HEK293 (cell line): ENCODE results near the gene CENPP.

Source experiments
- CTCF ChIA-PET: fragments of 350-600 bp; formaldehyde crosslinking; extraction: SDS; loops from one replicate; lab custom pipeline; 2021; ENCODE audit warnings: antibody characterized with exemption; lab: Yijun Ruan, JAX
- POLR2A ChIA-PET: fragments of 300-600 bp; formaldehyde crosslinking; extraction: SDS; loops from one replicate; lab custom pipeline; 2020; ENCODE audit warnings: antibody characterized with exemption, inconsistent platforms; lab: Yijun Ruan, JAX
- H3K27ac ChIP-seq: fragments of 200-500 bp; sonication (Bioruptor generic); 2 replicates; pipeline ENCODE4 v1.5.1; 2014; ENCODE audit warnings: low read depth, low read length, control low read depth, inconsistent platforms; ENCODE audit errors: extremely low read depth
- H3K36me3 ChIP-seq, 2 experiments: fragments of 200-500 bp in 1 of 2; sonication (Bioruptor generic) in 1 of 2; 1 replicate in 1 of 2; 2 replicates in 1 of 2; pipeline ENCODE4 v1.5.1; 2014 to 2017; ENCODE audit warnings: inconsistent platforms in 2 of 2, low read length in 2 of 2; ENCODE audit not compliant: control insufficient read depth in 2 of 2, insufficient read depth in 1 of 2
- H3K4me1 ChIP-seq: fragments of 200-500 bp; sonication (Bioruptor generic); 2 replicates; pipeline ENCODE4 v1.5.1; 2014; ENCODE audit warnings: mild to moderate bottlenecking, low read length, inconsistent platforms; ENCODE audit not compliant: control insufficient read depth, insufficient read depth
- H3K4me3 ChIP-seq: 2 replicates; pipeline ENCODE4 v1.5.1; 2011; ENCODE audit warnings: low read depth, mild to moderate bottlenecking, control low read depth, low read length, moderate library complexity
- H3K9me3 ChIP-seq: fragments of 200-500 bp; sonication (Bioruptor generic); 2 replicates; pipeline ENCODE4 v1.5.1; 2014; ENCODE audit warnings: low read depth, low read length, inconsistent platforms; ENCODE audit not compliant: control insufficient read depth, insufficient read depth
- HOXA7 ChIP-seq: sonication (generic); formaldehyde crosslinking; IDR thresholded peaks from 2 replicates; pipeline ENCODE4 v1.8.1; 2022; ENCODE audit warnings: missing genetic modification reagents, borderline replicate concordance
- KLF7 ChIP-seq: fragments of 450-650 bp; formaldehyde crosslinking; IDR thresholded peaks from 2 replicates; pipeline ENCODE4 v1.5.1; 2016; ENCODE audit warnings: missing biosample characterization, missing genetic modification characterization, borderline replicate concordance
- OSR2 ChIP-seq: fragments of 450-650 bp; formaldehyde crosslinking; IDR thresholded peaks from 2 replicates; pipeline ENCODE4 v1.5.1; 2016; ENCODE audit warnings: missing biosample characterization, missing genetic modification characterization
- PRDM1 ChIP-seq: fragments of 450-650 bp; formaldehyde crosslinking; IDR thresholded peaks from 2 replicates; pipeline ENCODE4; 2016; ENCODE audit warnings: missing biosample characterization, missing genetic modification characterization
- SETDB1 ChIP-seq: IDR thresholded peaks from one replicate; pipeline ENCODE4 v1.6.1; 2017; ENCODE audit warnings: mild to moderate bottlenecking, low read length, moderate library complexity, mixed read lengths; ENCODE audit not compliant: insufficient read length
- ZBTB8A ChIP-seq: fragments of 450-650 bp; formaldehyde crosslinking; IDR thresholded peaks from 2 replicates; pipeline ENCODE4 v1.5.1; 2016; ENCODE audit warnings: missing biosample characterization, missing genetic modification characterization
- ZNF132 ChIP-seq: fragments of 450-650 bp; formaldehyde crosslinking; IDR thresholded peaks from 2 replicates; pipeline ENCODE4 v1.5.1; 2017; ENCODE audit warnings: missing biosample characterization, missing genetic modification characterization, borderline replicate concordance
- ZNF175 ChIP-seq: fragments of 450-650 bp; formaldehyde crosslinking; IDR thresholded peaks from 2 replicates; pipeline ENCODE4 v1.5.1; 2016; ENCODE audit warnings: missing biosample characterization, missing genetic modification characterization
- ZNF239 ChIP-seq: fragments of 450-650 bp; formaldehyde crosslinking; IDR thresholded peaks from 2 replicates; pipeline ENCODE4 v1.5.1; 2016; ENCODE audit warnings: missing biosample characterization, missing genetic modification characterization
- ZNF423 ChIP-seq: fragments of 450-650 bp; formaldehyde crosslinking; IDR thresholded peaks from 2 replicates; pipeline ENCODE4 v1.5.1; 2016; ENCODE audit warnings: missing biosample characterization, missing genetic modification characterization
- ZNF510 ChIP-seq: fragments of 450-650 bp; formaldehyde crosslinking; IDR thresholded peaks from 2 replicates; pipeline ENCODE4 v1.5.1; 2018; ENCODE audit warnings: mild to moderate bottlenecking, missing genetic modification characterization, missing biosample characterization; ENCODE audit not compliant: insufficient replicate concordance
- ZNF529 ChIP-seq: fragments of 450-650 bp; formaldehyde crosslinking; IDR thresholded peaks from 2 replicates; pipeline ENCODE4 v1.5.1; 2017; ENCODE audit warnings: missing genetic modification characterization, missing biosample characterization; ENCODE audit not compliant: insufficient replicate concordance
- ZNF560 ChIP-seq: fragments of 450-650 bp; formaldehyde crosslinking; IDR thresholded peaks from 2 replicates; pipeline ENCODE4 v1.5.1; 2017; ENCODE audit warnings: missing biosample characterization, missing genetic modification characterization, borderline replicate concordance
- ZNF629 ChIP-seq: fragments of 450-650 bp; formaldehyde crosslinking; IDR thresholded peaks from 2 replicates; pipeline ENCODE4 v1.5.1; 2017; ENCODE audit warnings: missing biosample characterization, missing genetic modification characterization
- TF ChIP-seq, protein P1 (sequence below): fragments of 450-650 bp; formaldehyde crosslinking; IDR thresholded peaks from 2 replicates; pipeline ENCODE4 v1.5.1; 2016; ENCODE audit warnings: missing biosample characterization, missing genetic modification characterization
- TF ChIP-seq, protein P2 (sequence below): fragments of 450-650 bp; formaldehyde crosslinking; IDR thresholded peaks from 2 replicates; pipeline ENCODE4 v1.5.1; 2016; ENCODE audit warnings: missing biosample characterization, missing genetic modification characterization
- TF ChIP-seq, protein P3 (sequence below): fragments of 450-650 bp; formaldehyde crosslinking; IDR thresholded peaks from 2 replicates; pipeline ENCODE4 v1.5.1; 2016; ENCODE audit warnings: missing biosample characterization, missing genetic modification characterization
- TF ChIP-seq, protein P4 (sequence below): fragments of 450-650 bp; formaldehyde crosslinking; IDR thresholded peaks from 2 replicates; pipeline ENCODE4 v1.5.1; 2016; ENCODE audit warnings: missing biosample characterization, missing genetic modification characterization

The CENPP gene

DNA sequence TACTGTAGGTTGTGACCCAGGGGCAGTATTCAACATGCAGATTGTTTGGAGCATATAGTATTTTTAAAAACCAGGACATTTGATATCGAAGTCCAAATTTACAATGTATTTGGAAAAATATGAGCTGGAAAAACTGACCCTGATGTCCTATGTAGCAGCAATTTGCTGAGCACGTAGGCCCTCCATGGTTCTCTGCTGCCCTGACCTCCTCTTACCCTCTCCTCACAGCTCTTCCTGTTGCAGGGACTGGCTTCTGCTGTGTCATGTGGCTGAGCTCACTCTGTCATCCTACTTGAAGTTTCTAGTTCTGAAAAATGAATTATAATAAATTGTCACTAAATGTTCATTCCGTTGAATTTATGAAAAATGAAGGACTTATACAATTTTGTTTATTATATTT is 160.6 kb downstream of the CENPP start:
- POLR2A ChIA-PET: interaction anchor here (0.7 kb wide), 1 partner anchor 161 kb away, joined by 3 read pairs; the partner anchor contains the start of gene CENPP
- no peaks in the 10 kb centered on the region for H3K9me3 ChIP-seq
- no peak overlapping the region for H3K27ac ChIP-seq
- H3K4me1 ChIP-seq: no peaks in the 10 kb centered on the region
- no peaks in the 10 kb centered on the region for H3K36me3 ChIP-seq
- CTCF ChIA-PET: interaction anchor here (0.6 to 1.2 kb wide), 4 partner anchors 13 to 352 kb away, joined by 3 to 5 read pairs (median 4); no protein-coding TSS in a partner anchor
- no peak overlapping the region for H3K4me3 ChIP-seq
- TF ChIP-seq ZNF175 (tag by site-specific recombination): no peak
- TF ChIP-seq, protein P1, sequence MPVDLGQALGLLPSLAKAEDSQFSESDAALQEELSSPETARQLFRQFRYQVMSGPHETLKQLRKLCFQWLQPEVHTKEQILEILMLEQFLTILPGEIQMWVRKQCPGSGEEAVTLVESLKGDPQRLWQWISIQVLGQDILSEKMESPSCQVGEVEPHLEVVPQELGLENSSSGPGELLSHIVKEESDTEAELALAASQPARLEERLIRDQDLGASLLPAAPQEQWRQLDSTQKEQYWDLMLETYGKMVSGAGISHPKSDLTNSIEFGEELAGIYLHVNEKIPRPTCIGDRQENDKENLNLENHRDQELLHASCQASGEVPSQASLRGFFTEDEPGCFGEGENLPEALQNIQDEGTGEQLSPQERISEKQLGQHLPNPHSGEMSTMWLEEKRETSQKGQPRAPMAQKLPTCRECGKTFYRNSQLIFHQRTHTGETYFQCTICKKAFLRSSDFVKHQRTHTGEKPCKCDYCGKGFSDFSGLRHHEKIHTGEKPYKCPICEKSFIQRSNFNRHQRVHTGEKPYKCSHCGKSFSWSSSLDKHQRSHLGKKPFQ (tag by site-specific recombination): no peak
- TF ChIP-seq, protein P2, sequence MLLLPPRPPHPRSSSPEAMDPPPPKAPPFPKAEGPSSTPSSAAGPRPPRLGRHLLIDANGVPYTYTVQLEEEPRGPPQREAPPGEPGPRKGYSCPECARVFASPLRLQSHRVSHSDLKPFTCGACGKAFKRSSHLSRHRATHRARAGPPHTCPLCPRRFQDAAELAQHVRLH (tag by site-specific recombination): no peak
- no peak for TF ChIP-seq ZNF132 (tag by site-specific recombination)
- TF ChIP-seq OSR2 (tag by site-specific recombination): no peak
- no peak for TF ChIP-seq ZNF510
- TF ChIP-seq, protein P3, sequence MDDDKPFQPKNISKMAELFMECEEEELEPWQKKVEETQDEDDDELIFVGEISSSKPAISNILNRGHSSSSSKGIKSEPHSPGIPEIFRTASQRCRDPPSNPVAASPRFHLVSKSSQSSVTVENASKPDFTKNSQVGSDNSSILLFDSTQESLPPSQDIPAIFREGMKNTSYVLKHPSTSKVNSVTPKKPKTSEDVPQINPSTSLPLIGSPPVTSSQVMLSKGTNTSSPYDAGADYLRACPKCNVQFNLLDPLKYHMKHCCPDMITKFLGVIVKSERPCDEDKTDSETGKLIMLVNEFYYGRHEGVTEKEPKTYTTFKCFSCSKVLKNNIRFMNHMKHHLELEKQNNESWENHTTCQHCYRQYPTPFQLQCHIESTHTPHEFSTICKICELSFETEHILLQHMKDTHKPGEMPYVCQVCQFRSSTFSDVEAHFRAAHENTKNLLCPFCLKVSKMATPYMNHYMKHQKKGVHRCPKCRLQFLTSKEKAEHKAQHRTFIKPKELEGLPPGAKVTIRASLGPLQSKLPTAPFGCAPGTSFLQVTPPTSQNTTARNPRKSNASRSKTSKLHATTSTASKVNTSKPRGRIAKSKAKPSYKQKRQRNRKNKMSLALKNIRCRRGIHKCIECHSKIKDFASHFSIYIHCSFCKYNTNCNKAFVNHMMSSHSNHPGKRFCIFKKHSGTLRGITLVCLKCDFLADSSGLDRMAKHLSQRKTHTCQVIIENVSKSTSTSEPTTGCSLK (tag by site-specific recombination): no peak
- no peak for TF ChIP-seq ZNF560 (tag by site-specific recombination)
- no peak for TF ChIP-seq PRDM1
- TF ChIP-seq ZNF239 (tag by site-specific recombination): no peak
- TF ChIP-seq ZNF529: no peak
- TF ChIP-seq ZNF629 (tag by site-specific recombination): no peak
- no peak for TF ChIP-seq KLF7 (tag by site-specific recombination)

DNA sequence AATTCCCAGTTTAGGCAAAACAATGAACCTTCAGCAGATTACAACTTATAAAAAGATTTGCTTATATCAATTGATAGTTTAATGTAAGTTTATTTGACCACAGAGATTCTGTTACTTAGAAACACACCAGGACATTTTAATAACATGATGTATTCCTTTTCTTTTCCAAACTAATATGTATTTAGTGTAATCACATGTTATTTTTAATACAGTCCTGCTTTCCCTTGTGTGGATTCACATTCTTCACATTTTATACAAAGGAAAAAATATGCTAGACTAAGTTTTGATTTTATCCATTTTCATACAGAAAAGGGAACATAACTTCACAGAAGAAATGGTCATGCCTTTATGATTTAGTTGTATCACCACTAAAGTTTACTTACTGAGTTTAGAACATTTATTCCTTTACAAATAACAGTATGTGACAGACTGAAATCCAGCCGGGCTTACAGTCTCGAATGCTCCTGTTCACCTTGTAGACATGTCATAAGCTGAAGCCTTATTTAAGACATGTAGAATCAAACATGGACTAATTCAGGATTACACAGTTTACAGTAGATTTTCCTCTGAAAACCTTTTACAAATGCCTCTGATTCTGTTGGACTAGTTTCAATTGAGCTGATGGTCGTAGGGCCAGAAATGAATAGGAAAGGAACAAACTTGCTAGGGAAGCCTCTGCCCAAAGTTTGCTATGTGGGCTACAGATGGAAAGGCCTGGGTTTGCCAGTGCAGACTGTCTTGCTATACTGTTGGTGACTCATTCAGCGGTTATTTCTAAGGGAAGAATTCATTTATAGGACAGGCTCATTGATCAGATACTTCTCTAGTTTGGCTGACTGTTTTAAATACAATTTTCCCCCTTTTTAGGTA is 163.2 kb downstream of the CENPP start:
- no peak for TF ChIP-seq ZNF423 (tag by site-specific recombination)
- TF ChIP-seq, protein P4, sequence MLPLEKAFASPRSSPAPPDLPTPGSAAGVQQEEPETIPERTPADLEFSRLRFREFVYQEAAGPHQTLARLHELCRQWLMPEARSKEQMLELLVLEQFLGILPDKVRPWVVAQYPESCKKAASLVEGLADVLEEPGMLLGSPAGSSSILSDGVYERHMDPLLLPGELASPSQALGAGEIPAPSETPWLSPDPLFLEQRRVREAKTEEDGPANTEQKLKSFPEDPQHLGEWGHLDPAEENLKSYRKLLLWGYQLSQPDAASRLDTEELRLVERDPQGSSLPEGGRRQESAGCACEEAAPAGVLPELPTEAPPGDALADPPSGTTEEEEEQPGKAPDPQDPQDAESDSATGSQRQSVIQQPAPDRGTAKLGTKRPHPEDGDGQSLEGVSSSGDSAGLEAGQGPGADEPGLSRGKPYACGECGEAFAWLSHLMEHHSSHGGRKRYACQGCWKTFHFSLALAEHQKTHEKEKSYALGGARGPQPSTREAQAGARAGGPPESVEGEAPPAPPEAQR (tag by site-specific recombination): no peak
- TF ChIP-seq HOXA7: no peak
- TF ChIP-seq, protein P2 (tag by site-specific recombination): no peak
- TF ChIP-seq ZBTB8A (tag by site-specific recombination): no peak
- no peak for TF ChIP-seq SETDB1
- no peaks in the 10 kb centered on the region for H3K9me3 ChIP-seq
- no peak overlapping the region for H3K27ac ChIP-seq
- H3K4me1 ChIP-seq: no peaks in the 10 kb centered on the region
- no peak overlapping the region for H3K4me3 ChIP-seq
- ChIA-PET CTCF (interaction anchor here (0.7 kb wide), 1 partner anchor 814 kb away, joined by 3 read pairs; no protein-coding TSS in a partner anchor), POLR2A (no interaction called here)
- H3K36me3 ChIP-seq: no peaks in the 10 kb centered on the region
